GM18868 (cell line): Measurements from ENCODE around the gene IFIT5.
"Not testable (repeated sequence)": the region's sequence is repeated elsewhere in the genome, so short reads cannot be mapped to it uniquely, and the experiment has no call there.

Source experiments
- ATAC-seq: cut with Tn5 transposase; IDR thresholded peaks from one replicate; pipeline ENCODE4 v1.9.1; 2021; ENCODE audit warnings: mild to moderate bottlenecking, moderate library complexity; ENCODE audit not compliant: unreplicated experiment

IFIT5 gene

GRCh38 chr10:89391907-89392756 is 22.2 kb upstream of the IFIT5 start, which contains the start of gene IFIT1:
TSS of gene IFIT1 (plus strand) at chr10:89392623. CDS start at chr10:89392713, 90 bp downstream.
- ATAC-seq = peak; percentile 87

GRCh38 chr10:89392974-89393373 is 21.4 kb upstream of the IFIT5 start:
- no peak for ATAC-seq

DNA sequence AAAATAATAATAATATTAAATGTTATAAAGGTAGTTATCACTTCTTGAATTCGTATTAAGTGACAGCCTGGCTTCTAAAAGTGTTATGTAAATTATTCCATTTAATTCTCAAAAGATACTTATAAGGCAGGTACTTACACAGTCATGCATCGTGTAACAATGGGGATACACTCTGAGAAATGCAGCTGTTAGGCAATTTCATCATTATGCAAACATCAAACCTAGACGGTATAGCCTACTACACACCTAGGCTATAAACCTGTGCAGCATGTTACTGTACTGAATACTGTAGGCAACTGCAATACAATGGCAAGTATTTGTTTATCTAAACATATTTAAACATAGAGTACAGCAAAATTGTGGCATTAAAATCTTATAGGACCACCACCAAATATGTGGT is 20.5 kb upstream of the IFIT5 start:
- ATAC-seq = no peak

GRCh38 chr10:89395141-89395540 is 19.2 kb upstream of the IFIT5 start:
- ATAC-seq = no peak

DNA sequence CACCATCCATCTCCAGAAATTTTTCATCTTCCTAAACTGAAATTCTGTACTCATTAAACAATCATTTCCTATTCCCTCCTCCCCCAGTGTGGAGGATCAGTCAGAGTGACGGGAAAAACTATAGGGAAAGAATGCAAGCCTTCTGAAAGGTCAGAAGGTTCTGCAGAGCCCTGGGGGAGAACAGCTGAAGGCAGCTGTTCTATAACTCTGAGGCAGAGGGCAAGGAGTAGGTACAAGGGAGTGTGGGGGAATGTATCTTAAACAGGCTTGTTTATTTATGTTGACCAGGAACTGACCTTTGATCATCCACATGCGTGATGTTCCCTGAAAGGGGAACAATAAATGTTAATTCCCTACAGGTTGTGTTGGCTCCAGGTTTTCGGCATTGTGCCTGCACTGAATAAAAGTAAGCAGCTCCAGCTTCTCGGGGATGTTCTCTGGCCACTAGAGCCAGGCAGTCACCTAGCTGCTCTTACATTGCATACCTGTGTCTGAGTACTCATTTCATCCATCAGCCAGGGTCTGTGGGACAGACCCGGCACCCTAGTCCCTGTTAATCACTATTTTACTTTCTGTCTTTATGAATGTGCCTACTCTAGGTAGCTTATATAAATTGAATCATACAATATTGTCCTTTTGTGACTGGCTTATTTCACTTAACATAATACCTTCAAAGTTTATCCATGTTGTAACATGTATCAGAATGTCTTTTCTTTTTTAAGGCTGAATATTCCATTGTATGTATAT is 16.2 kb upstream of the IFIT5 start:
- no peak for ATAC-seq

DNA sequence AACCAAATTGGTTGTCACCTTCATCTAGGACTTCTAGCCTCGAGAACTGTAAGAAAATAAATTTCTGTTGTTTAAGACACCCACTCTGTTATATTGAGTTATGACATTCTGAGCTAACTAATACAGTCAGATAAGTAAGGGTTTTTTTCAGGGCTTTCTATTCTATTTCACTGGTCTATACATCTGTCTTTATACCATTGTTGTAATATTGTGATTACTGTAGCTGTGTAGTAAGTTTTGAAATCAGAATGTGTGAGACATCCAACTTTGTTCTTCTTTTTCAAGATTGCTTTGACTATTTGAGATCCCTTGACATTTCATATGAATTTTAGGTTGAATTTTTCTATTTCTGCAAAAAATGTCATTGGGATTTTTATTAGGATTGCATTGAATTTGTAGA is 14.4 kb upstream of the IFIT5 start:
- no peak for ATAC-seq

- ATAC-seq = no peak
These were observed 11.3 kb upstream of the IFIT5 start for GRCh38 chr10:89403043-89403442.

GRCh38 chr10:89404104-89405047 is 10.0 kb upstream of the IFIT5 start:
- ATAC-seq = no peak

DNA sequence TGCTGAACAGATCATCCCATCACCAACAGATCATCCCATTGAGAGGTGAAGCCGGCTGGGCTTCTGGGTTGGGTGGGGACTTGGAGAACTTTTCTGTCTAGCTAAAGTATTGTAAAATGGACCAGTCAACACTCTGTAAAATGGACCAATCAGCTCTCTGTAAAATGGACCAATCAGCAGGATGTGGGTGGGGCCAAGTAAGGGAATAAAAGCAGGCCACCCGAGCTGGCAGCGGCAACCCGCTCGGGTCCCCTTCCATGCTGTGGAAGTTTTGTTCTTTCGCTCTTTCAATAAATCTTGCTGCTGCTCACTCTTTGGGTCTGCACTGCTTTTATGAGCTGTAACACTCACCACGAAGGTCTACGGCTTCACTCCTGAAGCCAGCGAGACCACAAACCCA is 8.2 kb upstream of the IFIT5 start:
- not testable (repeated sequence) for ATAC-seq

DNA sequence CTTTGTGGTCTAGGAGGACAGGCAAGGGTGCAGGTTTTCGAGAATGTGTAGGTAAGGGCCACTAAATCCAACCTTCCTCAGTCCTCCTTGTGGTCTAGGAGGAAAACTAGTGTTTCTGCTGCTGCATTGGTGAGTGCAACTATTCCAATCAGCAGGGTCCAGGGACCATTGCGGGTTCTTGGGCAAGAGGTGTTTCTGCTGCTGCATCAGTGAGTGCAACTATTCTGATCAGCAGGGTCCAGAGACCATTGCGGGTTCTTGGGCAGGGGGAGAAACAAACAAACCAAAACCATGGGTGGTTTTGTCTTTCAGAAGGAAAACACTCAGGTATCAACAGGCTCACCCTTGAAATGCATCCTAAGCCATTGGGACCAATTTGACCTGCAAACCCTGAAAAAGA is 6.6 kb upstream of the IFIT5 start:
- ATAC-seq = not testable (repeated sequence)

GRCh38 chr10:89409282-89409681 is 5.1 kb upstream of the IFIT5 start:
- not testable (repeated sequence) for ATAC-seq

DNA sequence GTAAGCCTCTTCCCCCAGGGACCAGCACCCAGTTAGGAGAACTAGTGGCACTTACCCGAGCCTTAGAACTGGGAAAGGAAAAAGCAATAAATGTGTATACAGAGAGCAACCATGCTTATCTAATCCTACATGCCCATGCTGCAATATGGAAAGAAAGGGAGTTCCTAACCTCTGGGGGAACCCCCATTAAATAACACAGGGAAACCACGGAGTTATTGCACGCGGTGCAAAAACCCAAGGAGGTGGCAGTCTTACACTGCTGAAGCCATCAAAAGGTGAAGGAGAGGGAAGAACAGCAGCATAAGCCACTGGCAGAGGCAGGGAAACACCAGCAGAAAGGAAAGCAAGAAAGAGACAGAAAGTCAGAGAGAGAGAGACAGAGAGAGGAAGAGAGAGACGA is 3.8 kb upstream of the IFIT5 start:
- ATAC-seq = not testable (repeated sequence)

DNA sequence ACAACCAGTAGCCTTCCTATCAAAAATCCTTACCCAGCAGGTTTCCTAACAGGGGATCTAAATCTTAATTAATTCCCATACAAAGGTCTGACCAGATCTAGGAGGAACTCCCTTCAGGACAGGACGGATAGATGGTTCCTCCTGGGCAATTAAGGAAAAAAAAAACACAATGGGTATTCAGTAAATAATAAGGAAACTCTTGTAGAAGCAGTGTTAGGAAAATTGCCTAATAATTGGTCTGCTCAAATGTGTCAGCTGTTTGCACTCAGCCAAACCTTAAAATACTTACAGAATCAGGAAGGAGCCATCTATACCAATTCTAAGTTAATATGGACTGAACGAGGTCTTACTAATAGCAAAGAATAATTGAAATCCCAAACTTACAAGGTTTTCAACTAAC is 3.2 kb upstream of the IFIT5 start:
- not testable (repeated sequence) for ATAC-seq

- ATAC-seq = not testable (repeated sequence)
These were observed 2.1 kb upstream of the IFIT5 start for GRCh38 chr10:89412276-89412675.

GRCh38 chr10:89413398-89413912 is 913 bp upstream of the IFIT5 start:
- ATAC-seq = no peak

GRCh38 chr10:89414879-89415821 is 782 bp downstream of the IFIT5 start:
- peak; percentile 35 for ATAC-seq

DNA sequence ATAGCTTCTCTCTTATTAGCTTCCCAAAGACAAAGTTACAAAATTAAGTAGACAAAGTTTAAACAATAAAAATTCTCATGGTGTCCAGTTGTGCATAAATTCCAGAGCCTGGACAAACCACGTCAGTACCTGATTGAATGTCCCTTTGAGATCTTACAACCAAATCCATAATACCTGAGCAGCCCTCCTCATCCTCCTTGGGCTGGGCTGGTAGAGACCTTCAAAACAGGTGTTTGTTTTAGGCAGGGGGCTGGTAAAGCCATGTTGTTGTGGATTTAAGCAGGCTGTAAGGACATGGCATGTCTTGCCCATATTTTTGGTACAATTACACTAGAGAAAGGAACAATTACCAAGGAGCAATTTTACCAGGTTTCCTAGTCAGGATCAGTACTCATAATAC is 2.1 kb downstream of the IFIT5 start:
- no peak for ATAC-seq

GRCh38 chr10:89419548-89419947 is 5.2 kb downstream of the IFIT5 start:
- no peak for ATAC-seq

DNA sequence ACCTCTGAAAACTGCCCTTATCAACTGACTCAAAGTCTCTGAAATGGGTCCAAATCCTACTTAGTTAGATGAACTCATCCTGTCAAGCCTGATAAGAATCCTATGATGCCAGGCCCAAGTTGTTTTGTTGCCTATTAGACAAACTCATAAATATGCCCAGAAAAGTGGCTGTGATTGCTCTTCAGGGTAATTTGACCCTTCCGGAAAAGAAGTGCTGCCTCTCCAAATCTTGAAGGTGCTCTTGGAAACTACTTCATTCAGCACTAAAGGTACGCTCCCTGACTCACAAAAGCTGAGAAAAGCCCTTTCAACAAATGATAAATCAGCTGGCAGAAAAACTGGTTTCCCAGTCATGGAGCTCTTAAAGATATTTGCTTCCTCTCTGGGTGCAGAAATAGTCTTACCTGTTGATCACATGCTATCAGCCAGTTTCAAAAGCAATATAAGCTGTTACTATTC is 6.7 kb downstream of the IFIT5 start:
- no peak for ATAC-seq
